HG02981 (cell line): ENCODE data around the gene FAM174B.
A peak's percentile ranks its signal among the peaks of the same experiment; 100 is the strongest.

Experiments used
- ATAC-seq: cut with Tn5 transposase; IDR thresholded peaks from one replicate; pipeline ENCODE4 v1.9.1; 2021; ENCODE audit warnings: mild to moderate bottlenecking, moderate library complexity; ENCODE audit not compliant: unreplicated experiment

FAM174B gene

DNA sequence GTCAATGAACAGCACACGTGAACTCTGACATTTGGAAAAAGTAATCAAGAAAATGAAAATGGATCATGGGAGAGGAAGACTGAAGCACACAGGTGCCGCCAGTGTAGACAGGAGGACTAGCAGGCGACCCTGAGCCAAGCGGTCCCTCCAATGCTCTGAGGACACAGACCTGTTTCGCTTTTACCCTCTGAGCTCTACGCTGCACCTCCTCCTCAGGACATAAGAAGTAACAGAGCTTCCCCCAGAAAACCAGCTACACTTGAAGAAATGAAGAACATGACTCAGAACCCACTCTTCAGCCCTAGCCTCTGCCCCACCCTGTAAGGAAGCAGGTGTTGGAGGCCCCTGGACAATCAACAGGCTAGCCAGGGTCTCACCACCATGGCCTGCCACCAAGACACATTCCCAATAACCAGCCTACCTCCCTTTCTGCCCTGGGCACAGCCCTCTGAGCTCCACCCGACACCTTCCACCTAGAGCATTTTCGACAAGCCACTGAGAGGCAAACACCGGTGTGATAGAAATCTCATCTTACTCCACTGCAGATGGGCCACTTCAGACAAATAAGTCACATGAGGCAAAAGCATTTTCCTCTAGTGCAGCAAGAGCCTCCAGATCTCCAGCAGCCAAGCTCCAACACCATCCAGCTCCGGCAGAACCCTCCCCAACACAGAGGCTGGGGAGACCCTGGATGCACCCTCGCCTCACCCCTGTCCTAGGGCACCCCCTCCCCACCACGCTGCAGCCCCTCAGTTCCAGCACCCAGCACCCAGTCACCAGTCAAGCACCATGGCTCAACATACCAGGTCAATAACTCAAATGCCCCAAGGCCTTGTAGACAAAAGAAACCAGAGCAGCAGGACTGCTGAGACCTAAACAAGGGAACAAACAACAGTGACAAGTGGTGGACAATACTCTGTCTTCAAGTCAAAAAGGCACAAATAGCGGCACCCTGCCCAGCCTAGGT is 11.4 kb downstream of the FAM174B start:
- no peak for ATAC-seq

DNA sequence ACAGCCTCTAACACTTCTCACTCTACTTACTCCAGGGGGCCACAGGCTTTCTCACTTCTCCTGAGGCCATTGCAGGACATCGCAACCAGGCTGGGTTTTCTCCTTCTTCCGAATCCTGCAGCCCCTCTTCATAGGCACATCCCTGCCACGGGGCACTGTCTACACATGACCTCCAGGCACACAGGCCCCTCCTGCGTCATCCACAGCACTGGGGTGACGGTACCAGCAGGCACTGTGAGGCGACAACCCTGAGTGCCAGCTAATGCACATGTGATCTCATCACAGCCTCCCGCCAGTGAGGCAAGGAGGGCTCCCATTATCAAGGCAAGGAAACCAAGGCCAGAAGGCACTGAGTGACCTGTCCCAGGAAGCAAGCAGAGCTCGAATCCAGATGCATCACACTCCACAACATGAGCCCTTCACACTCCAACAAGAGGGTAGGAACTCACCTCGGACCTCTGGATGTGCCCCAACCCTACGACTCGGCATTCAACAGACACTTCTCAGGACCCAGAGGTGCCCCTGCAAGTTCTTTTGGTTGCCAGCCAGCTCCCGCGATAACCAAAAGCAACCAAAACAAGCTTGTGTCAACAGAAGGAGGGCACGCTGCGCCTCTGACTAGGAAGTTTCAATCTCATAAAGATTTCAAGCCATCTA is 16.7 kb downstream of the FAM174B start:
- no peak for ATAC-seq

DNA sequence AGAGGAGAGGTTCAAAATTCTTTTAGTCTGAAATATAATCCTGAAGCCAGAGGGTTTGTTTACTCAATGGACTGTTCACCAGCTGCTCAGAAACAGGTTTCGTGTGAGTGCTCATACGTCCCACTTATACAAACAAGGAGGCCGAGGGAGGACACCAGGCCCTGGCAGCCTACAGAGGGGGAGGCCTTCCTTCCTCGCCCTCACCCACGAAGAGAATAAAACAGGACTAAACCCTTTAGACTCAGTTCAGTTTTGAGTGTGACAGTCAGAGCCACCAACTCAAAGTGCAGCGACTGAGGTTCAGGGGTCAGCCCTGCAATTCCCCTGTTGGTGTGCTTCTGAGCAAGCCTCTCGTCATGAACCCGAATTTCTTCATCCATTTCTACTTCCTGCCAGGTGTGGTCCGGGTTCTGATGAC is 17.3 kb downstream of the FAM174B start:
- ATAC-seq, result no peak

DNA sequence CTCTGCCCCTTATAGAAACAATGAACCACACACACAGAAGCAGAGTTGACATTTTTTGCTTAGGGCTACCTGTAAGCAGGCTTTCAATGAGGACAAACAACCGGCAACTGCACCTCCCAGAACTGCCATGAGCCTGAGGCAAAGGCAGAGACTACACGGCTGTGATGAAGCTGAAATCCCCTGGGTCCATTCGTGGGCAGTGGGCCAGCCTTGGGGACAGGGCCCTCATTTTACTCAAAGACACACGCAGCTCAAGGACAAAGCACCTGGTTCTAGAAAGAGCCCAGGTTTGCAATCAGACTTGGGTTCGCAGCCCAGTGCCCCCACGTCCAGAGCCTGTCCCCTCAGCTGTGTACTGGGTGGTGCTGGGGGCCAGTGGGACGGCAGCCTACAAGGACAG is 17.9 kb downstream of the FAM174B start:
- ATAC-seq, result no peak

DNA sequence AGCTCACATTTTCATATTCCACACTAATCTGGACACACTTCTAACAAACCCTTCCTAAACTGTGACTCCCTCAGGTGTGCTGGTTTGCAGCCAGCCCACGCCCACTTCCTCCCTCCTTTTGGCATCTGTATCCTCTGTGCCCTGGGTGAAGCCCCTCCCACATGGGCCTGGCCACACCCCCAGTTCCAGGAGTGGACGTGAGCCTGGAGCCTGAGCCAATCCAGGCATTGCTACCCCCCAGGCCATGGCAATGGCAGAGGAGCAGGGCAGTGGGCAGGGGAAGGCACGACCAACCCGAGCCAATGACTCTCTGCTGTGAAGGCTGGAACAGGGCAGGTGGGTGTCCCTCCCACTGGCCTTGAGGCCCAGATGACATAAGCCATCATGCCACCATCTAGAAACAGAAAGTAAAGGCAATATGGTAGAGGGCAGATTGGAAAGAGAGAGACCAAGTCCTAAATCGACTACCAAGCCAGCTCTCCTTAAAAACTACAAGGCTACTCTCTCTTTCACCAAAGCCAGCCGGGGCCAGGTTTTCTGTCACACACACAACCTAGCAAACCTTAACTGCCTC is 18.6 kb downstream of the FAM174B start:
- no peak for ATAC-seq

- no peak for ATAC-seq
Observed at GRCh38 chr15:92636401-92636907, 19.1 kb downstream of the FAM174B start.

- ATAC-seq, result no peak
Observed at GRCh38 chr15:92634671-92635201, 20.8 kb downstream of the FAM174B start.

GRCh38 chr15:92634060-92634459 is 21.5 kb downstream of the FAM174B start:
- ATAC-seq, result no peak

GRCh38 chr15:92633418-92633817 is 22.2 kb downstream of the FAM174B start:
- ATAC-seq, result no peak

DNA sequence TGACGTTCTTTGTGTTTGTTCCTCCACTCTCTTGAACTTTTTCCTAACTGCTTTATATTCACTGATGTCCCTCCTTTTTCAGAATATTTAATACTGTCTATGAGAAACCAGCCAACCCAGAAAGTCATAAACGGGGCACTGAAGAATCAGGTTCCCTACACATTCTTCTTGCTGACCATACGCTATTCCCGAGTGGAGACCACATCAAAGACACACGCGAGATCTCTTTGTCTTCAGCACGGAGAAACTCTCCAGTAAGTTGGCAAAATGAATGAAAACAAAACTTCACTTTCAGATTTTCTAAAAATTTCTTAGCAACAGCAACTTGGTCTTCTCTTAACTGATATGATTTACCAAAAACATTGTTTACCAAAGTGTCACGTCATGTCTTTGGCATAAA is 22.6 kb downstream of the FAM174B start:
- ATAC-seq, result no peak

DNA sequence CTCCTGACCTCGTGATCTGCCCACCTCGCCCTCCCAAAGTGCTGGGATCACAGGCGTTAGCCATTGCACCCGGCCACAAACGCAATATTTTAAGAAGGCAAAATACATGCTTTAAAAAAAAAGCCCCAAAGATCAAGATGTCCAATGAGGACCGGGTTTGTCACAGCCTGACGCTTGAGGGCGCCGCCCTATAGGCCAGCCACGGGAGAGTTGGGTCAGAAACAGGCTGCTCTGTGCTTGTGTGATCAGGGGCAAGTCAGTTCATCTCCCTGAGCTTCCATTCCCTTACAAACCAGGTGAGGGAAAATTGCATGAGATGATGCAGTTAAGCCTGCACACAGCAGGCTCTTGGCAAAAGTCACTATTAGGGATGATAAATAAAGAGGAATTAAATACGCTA is 23.9 kb downstream of the FAM174B start:
- ATAC-seq, result no peak

DNA sequence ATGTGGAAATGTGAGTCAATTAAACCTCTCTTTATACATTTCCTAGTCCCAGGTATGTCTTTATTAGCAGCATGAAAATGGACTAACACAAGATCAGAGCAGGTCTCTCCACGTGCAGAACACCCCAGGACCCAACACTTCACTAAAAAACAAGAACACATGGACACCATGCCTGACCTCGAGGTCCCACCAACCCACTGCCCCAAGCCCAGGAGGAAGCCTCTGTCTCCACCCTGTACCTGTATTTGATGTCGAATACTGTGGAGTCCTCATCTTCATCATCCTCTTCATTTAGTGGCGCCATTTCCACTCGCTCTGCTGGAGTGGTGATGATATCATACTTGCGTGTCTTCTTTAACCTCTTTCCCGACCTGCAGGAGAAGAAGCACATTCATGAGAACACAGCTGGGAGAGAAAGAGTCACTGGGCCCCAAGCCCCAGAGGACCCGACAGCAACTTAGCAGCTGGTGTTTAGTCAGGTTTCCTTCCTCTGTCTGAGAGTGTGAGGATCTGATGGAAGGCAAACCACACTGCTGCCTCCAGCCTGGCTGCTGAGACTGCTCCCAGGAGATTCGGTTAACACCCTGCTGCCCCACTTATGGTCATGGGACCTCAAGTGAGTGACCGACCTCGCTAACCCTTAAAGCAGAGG is 25.5 kb downstream of the FAM174B start:
- no peak for ATAC-seq

GRCh38 chr15:92629276-92629974 is 26.1 kb downstream of the FAM174B start:
- no peak for ATAC-seq

DNA sequence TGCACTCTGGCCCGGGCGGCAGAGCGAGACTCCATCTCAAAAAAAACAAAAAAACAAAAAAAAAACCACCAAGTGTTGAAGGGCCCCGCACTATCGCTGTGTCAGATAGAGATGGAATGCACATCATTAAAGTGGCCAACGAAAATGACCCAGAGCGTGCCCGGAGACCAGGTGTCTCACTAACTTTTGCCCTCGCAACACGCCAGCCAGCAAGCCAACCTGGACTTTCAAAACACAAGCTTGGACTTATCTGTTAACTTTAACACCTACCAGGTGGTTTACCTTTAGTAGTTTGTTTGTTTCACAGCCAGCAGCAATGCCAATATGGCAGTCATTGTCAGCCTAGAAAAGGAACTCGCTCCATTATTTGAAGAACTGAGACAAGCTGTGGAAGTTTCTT is 28.6 kb downstream of the FAM174B start:
- ATAC-seq, result no peak

DNA sequence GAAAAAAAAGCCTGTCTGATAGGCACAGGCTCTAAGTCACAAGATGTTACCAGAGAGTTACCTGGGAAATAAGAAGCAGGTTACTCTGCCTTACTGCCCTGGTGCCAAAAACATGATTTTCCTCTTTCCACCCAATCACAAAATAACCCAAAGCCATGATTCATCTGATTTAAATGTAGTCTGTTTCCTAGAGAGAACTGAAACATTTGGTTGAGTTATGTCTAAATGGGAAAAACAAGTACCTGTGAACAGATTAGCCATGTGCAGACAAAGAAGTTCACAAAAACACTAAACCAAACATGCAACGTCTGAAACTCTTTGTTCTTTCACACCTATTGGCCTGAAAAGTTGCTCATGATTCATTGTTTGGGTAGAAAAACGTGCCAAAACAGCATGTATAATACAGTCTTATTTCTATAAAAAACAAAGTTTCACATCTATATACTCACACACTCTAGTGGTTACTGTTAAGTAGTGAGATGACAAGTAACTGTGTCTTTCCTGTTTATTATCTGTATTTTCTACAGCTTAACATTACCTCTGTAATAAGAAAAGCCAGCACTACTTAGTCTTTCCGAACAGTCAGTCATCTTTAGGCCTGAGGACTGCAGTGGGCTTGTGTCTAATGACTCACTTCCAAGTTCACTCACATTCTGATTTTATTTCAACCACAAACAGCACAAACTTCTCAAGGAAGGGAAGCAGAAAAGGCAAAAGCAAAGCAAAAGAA is 30.2 kb downstream of the FAM174B start:
- peak; percentile 77 for ATAC-seq

GRCh38 chr15:92624401-92624991 is 31.1 kb downstream of the FAM174B start:
- no peak for ATAC-seq

DNA sequence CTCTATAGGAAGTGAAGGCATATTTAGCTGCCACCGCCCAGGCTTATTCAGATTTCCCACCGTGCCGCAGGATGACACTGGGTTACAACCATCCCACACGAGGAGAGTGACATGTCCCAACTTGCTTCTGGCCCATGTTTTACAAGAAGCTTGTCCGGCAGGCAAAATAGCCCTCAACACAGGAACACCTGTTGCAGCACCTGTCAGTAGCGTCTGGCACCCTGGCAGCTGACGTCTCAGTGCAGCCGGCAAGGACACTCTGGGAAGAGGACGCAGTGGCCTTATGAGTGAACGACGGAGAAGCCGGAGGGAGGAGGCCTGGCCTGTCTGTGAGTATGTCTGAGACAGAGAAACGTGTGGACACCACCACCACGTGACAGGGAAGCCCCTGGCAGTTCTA is 32.1 kb downstream of the FAM174B start:
- ATAC-seq, result no peak

DNA sequence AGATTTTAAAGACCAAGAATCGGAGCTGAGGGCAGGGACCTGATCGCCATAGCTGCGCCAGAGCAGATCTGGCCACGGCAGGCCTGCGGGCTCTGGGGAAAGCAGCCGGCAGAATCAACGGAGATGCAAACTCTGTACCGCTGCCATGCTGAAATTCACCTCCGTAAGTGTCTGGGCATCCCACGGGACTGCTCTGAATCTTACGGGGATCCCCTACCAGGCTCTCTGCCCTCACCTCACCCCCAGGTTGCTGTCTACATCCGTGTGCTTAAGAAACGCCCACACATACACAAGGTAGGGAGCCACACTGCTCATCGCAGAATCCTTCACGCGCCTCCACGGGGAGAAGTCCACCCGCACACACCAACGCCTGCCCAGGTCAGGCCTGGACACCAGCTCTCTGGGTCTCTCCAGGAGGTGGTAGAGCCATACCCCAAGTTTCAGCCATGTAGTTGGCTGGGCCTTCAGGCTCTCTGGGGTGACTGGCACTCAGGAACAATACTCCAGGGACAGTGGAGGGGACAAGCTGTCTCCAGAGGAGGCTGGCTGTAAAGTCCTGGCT is 33.5 kb downstream of the FAM174B start:
- ATAC-seq, result no peak

DNA sequence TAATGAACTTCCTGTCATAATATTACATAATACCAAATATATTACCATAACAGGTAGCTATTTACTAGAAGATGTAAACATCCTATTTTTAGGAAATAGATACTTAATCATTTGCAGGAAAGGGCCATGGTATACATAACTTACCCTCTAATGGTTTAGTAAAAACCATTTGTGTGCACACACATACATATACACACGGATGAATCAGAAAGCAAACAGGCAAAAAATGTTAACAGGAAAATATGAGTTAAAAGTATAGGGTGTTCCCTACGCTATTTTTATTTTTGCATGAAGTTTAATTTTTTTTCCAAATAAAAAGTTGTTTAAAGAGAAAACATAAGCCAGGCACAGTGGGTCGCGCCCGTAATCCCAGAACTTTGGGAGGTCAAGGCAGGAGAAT is 34.6 kb downstream of the FAM174B start:
- no peak for ATAC-seq
